ENCODE data around the gene MLN.

DNA sequence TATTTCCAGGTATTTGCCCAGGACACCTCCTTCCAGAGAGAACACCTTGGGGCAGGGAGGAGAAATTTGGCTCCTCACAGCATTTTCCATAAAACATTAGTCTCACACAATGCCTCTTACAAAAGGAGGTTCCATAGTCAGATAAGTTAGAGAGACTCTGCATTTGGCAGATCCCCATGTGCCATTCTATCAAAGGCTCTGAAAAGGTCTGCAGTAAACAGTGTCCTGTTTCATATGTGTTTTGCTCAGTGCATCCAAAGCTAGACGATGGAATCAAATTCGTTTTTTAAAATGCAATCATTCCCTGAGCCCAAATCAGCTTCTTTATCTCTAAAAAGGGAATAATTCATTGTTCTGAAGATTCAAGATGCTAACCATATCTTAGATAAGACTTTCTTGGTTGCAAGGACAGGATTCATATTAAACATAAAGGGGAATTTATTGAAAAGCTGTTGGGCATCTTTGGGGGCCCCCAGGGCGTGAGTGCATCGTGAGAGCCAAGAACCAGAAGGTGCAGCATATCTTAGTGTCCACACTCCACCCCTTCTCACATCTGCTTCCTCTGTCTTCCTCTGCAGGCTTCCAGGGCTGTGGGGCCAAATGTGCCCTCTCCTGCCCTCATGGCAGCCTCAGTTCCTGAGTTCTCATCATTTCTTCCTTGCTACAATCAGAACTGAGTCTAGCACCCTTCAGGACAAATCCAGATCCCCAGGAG, 41.4 kb upstream of the MLN start:
- TF ChIP-seq EZH2 (optimal IDR thresholded peaks at IDR 0.05; ENCODE audit: low read depth, low read length) (no peak), EZH2phosphoT487 (IDR thresholded peaks at IDR 0.05; ENCODE audit: low read length) (no peak)
- TF ChIP-seq, protein P1, sequence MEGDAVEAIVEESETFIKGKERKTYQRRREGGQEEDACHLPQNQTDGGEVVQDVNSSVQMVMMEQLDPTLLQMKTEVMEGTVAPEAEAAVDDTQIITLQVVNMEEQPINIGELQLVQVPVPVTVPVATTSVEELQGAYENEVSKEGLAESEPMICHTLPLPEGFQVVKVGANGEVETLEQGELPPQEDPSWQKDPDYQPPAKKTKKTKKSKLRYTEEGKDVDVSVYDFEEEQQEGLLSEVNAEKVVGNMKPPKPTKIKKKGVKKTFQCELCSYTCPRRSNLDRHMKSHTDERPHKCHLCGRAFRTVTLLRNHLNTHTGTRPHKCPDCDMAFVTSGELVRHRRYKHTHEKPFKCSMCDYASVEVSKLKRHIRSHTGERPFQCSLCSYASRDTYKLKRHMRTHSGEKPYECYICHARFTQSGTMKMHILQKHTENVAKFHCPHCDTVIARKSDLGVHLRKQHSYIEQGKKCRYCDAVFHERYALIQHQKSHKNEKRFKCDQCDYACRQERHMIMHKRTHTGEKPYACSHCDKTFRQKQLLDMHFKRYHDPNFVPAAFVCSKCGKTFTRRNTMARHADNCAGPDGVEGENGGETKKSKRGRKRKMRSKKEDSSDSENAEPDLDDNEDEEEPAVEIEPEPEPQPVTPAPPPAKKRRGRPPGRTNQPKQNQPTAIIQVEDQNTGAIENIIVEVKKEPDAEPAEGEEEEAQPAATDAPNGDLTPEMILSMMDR (IDR thresholded peaks at IDR 0.05; ENCODE audit: low read length) = no peak
